SU-DHL-6 (cell line): ENCODE measurements around the gene CYP4V2.

ENCODE experiments used
- H2AFZ ChIP-seq: fragments of 200-600 bp; sonication (generic); 2 replicates; pipeline ENCODE4 v1.6.1; 2014; ENCODE audit warnings: low read depth, mild to moderate bottlenecking, moderate library complexity, mixed read lengths, antibody characterized with exemption, low read length; ENCODE audit not compliant: severe bottlenecking
- H3F3A ChIP-seq: fragments of 200-600 bp; shearing (Covaris generic); 2 replicates; pipeline ENCODE4 v1.6.0; 2016; ENCODE audit warnings: antibody characterized with exemption, mild to moderate bottlenecking; ENCODE audit not compliant: insufficient read depth
- H3K27ac ChIP-seq: fragments of 200-600 bp; sonication (generic); 2 replicates; pipeline ENCODE4 v1.5.1; 2016; ENCODE audit warnings: low read depth, mild to moderate bottlenecking, low read length, moderate library complexity, mixed read lengths
- H3K27me3 ChIP-seq: fragments of 200-600 bp; sonication (generic), shearing (Covaris generic); 2 replicates; pipeline ENCODE4 v1.6.0; 2014; ENCODE audit warnings: mild to moderate bottlenecking, low read length
- H3K36me3 ChIP-seq: fragments of 200-600 bp; sonication (generic); 2 replicates; pipeline ENCODE4 v1.6.1; 2014; ENCODE audit warnings: mild to moderate bottlenecking, low read length, mixed read lengths
- H3K4me2 ChIP-seq: fragments of 300-600, 200-600 bp; shearing (Covaris generic), sonication (generic); 2 replicates; pipeline ENCODE4 v1.6.0; 2014; ENCODE audit warnings: low read length, low read depth, mild to moderate bottlenecking; ENCODE audit not compliant: poor library complexity, severe bottlenecking
- H3K4me3 ChIP-seq: fragments of 200-600 bp; sonication (generic); 2 replicates; pipeline ENCODE4 v1.5.1; 2014; ENCODE audit warnings: antibody characterized with exemption, low read length, mild to moderate bottlenecking, mixed read lengths; ENCODE audit not compliant: insufficient read depth, poor library complexity, severe bottlenecking
- H3K79me2 ChIP-seq: fragments of 200-600 bp; sonication (generic); 2 replicates; pipeline ENCODE4 v1.6.1; 2014; ENCODE audit warnings: mild to moderate bottlenecking, low read length, moderate library complexity; ENCODE audit not compliant: insufficient read depth
- H3K9ac ChIP-seq: fragments of 200-600 bp; sonication (generic); 2 replicates; pipeline ENCODE4 v1.7.0; 2014; ENCODE audit warnings: mild to moderate bottlenecking, low read length
- H3K9me2 ChIP-seq: fragments of 200-600 bp; sonication (generic); replicated peaks from 2 replicates; pipeline ENCODE4 v1.6.1; 2014; ENCODE audit warnings: low read length; ENCODE audit not compliant: insufficient read depth
- H3K9me3 ChIP-seq: fragments of 200-600 bp; sonication (generic); 2 replicates; pipeline ENCODE4 v1.6.1; 2014; ENCODE audit warnings: low read length, mixed read lengths; ENCODE audit not compliant: insufficient read depth
- H4K20me1 ChIP-seq: fragments of 200-600 bp; sonication (generic); 2 replicates; pipeline ENCODE4 v1.6.1; 2014; ENCODE audit warnings: low read depth, mild to moderate bottlenecking, antibody characterized with exemption, low read length, moderate library complexity, mixed read lengths
- CTCF ChIP-seq: fragments of 200-600 bp; sonication (generic); IDR thresholded peaks from one replicate; pipeline ENCODE4 v1.5.1; 2017; ENCODE audit warnings: antibody characterized with exemption, mild to moderate bottlenecking, low read length, moderate library complexity; ENCODE audit not compliant: insufficient read depth, poor library complexity, severe bottlenecking
- EZH2phosphoT487 ChIP-seq: fragments of 200-600 bp; sonication (generic), shearing (Covaris generic); conservative IDR thresholded peaks from 2 replicates; pipeline ENCODE4 v1.6.1; 2018; ENCODE audit warnings: mild to moderate bottlenecking, antibody characterized with exemption, low read length, moderate library complexity, mixed read lengths

CYP4V2 gene

DNA sequence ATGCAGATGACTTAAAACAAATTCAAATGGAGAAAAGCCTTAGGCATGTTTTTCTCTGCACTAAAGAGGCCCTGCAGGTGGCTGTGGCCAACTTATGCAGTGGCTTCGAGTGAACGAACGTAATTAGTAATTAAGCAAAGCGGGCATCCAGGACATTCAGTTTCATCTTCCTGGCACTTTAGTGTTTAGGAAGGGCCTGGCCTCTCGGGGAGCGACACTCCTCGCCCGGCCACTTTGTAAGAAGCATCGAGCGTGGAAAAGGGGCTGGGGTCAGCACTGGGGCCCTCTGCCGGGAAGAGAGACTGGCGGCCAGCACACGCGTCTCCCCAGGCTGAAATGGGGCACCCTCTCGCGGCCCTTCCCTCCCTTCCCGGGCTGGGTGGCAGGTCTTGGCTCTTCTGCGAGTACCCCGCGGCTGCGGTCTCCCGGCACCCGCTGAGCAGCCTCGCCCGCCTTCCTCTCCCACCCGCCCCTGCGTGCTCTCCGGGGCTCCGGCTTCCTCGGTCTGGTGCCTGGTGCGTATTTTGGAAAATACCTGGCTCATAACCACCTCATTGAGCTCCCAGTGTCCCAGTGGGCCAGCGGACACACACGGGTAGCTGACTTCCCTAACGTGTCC lies 677 bp upstream of the CYP4V2 start:
- Histone ChIP-seq H3K79me2 (no peaks in the 10 kb centered on the region), H2AFZ (peak overlapping the region; percentile 98), H3K27me3 (no peaks in the 10 kb centered on the region), H3K9me2 (no peaks in the 10 kb centered on the region), H4K20me1 (no peaks in the 10 kb centered on the region), H3K27ac (peak overlapping the region; percentile 31), H3K9me3 (no peaks in the 10 kb centered on the region), H3K9ac (peak overlapping the region; percentile 68), H3K4me2 (peak overlapping the region; percentile 66), H3K4me3 (peak overlapping the region; percentile 58), H3K36me3 (no peaks in the 10 kb centered on the region), H3F3A (peaks cover 9% of the 10 kb centered on the region)
- TF ChIP-seq EZH2phosphoT487 (no peak), CTCF (no peak)

GRCh38 chr4:186192066-186192612 lies 772 bp downstream of the CYP4V2 start:
- Histone ChIP-seq H3K27me3 (no peaks in the 10 kb centered on the region), H3K4me2 (peak overlapping the region; percentile 66), H3F3A (peaks cover 9% of the 10 kb centered on the region), H3K36me3 (no peaks in the 10 kb centered on the region), H3K9me2 (no peaks in the 10 kb centered on the region), H3K4me3 (peak overlapping the region; percentile 58), H2AFZ (peak overlapping the region; percentile 98), H4K20me1 (no peaks in the 10 kb centered on the region), H3K9ac (peak overlapping the region; percentile 68), H3K27ac (no peak overlapping the region), H3K9me3 (no peaks in the 10 kb centered on the region), H3K79me2 (no peaks in the 10 kb centered on the region)
- TF ChIP-seq CTCF: no peak
- no peak for TF ChIP-seq EZH2phosphoT487

- Histone ChIP-seq H3K27ac (no peak overlapping the region), H3K9ac (no peak overlapping the region), H3K79me2 (no peaks in the 10 kb centered on the region), H3K4me2 (no peak overlapping the region), H2AFZ (no peak overlapping the region), H4K20me1 (no peaks in the 10 kb centered on the region), H3K9me3 (no peaks in the 10 kb centered on the region), H3K4me3 (no peak overlapping the region), H3K27me3 (no peaks in the 10 kb centered on the region), H3F3A (peaks cover 9% of the 10 kb centered on the region), H3K9me2 (no peaks in the 10 kb centered on the region), H3K36me3 (no peaks in the 10 kb centered on the region)
- TF ChIP-seq EZH2phosphoT487 (no peak), CTCF (no peak)
These were observed 2.5 kb downstream of the CYP4V2 start for GRCh38 chr4:186193851-186194250.
